Measurements from ENCODE around the gene GFAP. TPM values are rescaled to one million over a fixed set of nuclear protein-coding genes. Genes with fewer than 3 reads are reported as not detected.

GFAP gene
- total RNA-seq, 4 donors from 2014 or later, result 1.6 to 37.2 (median 7.3) TPM

DNA sequence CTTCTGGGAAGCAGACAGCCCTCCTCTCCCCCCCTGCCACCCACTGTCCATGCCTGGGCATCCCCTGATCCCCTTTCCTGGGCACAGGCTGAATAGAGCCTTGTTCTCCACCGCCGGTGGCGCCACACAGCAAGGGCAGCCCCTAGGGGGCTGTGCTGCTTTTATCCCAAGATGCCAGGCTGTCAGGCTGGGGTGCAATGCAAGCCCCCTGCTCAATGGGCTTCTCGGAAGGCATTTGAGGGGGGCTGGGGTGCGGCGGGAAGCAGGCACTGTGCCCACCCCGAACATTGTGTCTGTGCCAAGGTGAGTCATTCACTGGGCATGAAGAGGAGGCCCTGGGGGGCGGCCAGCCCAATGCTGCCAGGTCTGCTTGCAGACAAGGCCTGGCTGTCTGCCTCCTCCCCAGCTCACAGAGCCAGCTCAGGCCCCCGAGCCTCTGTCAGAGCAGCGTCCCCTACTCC, 1.5 kb upstream of the GFAP start:
- peaks cover 0 to 13% of the 10 kb centered on the region in 2 donors for H3K27me3 ChIP-seq
- H3K9me3 ChIP-seq, result no peaks in the 10 kb centered on the region
- 22 to 33% methylated on average over 6 to 10 of the region's 10 CpGs for WGBS, 2 donors
- no peak overlapping the region for H3K4me3 ChIP-seq
- H3K27ac ChIP-seq, result peak overlapping the region; percentile 32 to 83 (median 71)
- TF ChIP-seq POLR2A (IDR thresholded peaks at IDR 0.05), result no peak
- peak; percentile 18 to 73 for TF ChIP-seq EP300 (IDR thresholded peaks at IDR 0.05)
- peak in 1 of 5 experiments; percentile 14 for TF ChIP-seq CTCF (IDR thresholded peaks at IDR 0.05)
- no peaks in the 10 kb centered on the region for H3K36me3 ChIP-seq
- peaks cover 0 to 77% (median 28%) of the 10 kb centered on the region in 4 donors for H3K4me1 ChIP-seq
- no peak for DNase-seq (ENCODE audit: low spot score in 2 of 2)

DNA sequence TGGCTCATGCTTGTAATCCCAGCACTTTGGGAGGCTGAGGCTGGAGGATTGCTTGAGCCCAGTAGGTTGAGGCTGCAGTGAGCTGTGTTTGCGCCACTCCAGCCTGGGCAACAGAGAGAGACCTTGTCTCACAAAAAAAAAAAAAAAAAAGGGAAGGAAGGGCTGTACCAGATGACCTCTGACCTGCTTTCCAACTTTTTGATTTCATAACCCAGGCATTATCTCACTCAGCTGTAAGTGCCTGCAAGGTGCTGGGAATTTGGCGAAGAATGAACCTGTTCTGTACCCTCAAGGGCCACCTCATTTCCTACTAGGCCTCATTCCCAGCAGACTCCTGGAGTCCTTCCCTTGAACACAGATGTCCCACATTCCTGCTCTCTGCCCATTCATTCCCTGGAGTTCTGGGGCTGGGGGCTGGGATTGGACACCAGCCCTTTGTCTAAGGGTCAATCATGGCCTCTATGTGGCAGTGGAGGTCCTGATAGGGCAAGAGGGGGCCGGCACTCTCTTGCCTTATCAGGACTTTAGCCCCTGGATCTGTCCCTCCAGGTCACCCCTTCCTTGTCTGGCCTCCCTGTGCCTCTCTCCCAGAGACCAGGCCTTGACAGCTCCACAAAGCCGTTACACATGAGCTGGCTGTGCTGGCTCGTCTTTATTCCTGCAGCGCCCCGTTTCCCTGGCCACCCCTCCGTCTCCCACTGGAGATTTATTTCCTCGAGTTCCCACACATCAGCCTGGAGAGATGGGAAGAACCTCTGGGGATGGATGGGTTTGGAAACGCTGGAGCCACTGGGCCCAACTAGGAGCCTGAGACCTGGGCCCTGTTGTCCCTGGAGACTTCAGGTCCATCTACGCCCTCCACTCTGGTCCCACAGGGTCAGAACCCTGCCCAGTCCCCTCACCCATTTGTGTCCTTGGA, 821 bp upstream of the GFAP start:
- H3K27me3 ChIP-seq, result peaks cover 0 to 20% of the 10 kb centered on the region in 2 donors
- H3K4me1 ChIP-seq, result peaks cover 0 to 77% (median 34%) of the 10 kb centered on the region in 4 donors
- 47 to 61% methylated on average over 11 of the region's 11 CpGs for WGBS, 2 donors
- TF ChIP-seq CTCF (IDR thresholded peaks at IDR 0.05) (no peak), EP300 (IDR thresholded peaks at IDR 0.05) (no peak), POLR2A (IDR thresholded peaks at IDR 0.05) (no peak)
- no peaks in the 10 kb centered on the region for H3K9me3 ChIP-seq
- no peak overlapping the region for H3K4me3 ChIP-seq
- DNase-seq (ENCODE audit: low spot score in 2 of 2), result no peak
- no peaks in the 10 kb centered on the region for H3K36me3 ChIP-seq
- H3K27ac ChIP-seq, result peak overlapping the region; percentile 32 to 83 (median 71)

DNA sequence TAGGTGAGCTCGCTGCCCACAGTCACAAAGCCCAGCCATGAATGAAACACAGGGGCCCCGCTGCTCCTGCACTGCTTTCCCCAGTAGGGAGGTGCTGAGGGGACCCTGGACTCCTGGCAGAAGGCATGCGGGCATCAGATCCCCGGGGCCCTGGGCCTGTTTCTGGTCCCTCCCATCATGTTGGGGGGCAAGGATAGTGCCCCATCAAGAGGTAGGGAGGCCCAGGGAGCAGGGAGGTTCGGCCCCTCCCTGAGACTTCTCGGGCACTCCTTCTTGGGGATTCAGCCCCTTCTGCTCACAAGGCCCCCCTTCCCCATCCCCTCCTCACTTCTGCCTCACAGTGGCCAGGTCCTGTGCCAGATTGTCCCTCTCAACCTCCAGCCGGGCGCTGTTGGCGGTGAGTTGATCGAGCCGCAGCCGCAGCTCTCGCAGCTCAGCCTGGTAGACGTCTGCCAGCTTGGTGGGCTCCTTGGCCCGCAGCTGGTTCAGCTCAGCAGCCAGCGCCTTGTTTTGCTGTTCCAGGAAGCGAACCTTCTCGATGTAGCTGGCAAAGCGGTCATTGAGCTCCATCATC, 515 bp downstream of the GFAP start:
- no peak overlapping the region for H3K4me3 ChIP-seq
- TF ChIP-seq EP300 (IDR thresholded peaks at IDR 0.05), result no peak
- no peak for TF ChIP-seq CTCF (IDR thresholded peaks at IDR 0.05)
- no peak for TF ChIP-seq POLR2A (IDR thresholded peaks at IDR 0.05)
- peak overlapping the region in 3 of 4 donors; percentile 34 to 83 (median 76) for H3K27ac ChIP-seq
- no peak for DNase-seq (ENCODE audit: low spot score in 2 of 2)
- no peaks in the 10 kb centered on the region for H3K36me3 ChIP-seq
- H3K4me1 ChIP-seq, result peaks cover 0 to 66% (median 31%) of the 10 kb centered on the region in 4 donors
- WGBS, 2 donors, result 84 to 86% methylated on average over 10 to 15 of the region's 19 CpGs
- H3K27me3 ChIP-seq, result peaks cover 0 to 25% of the 10 kb centered on the region in 2 donors
- H3K9me3 ChIP-seq, result no peaks in the 10 kb centered on the region

DNA sequence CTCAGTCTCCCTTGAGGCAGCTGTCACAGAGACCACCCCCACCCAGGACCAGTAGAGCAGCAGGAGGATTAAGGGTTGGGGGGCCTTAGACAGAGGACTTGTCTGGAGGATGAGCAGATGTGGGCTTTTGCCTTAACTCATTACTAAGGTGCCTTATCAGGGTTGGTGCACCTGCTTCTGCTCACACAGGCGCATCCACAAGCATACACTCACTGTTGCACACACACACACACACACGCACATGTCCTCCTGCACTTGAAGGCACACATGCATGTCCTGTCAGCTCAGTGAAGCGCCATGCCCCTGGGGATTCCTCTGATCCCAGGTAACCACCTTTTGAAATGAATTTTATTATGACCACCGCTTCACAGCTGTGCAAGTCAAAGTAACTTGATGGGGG, 1.2 kb downstream of the GFAP start:
- no peaks in the 10 kb centered on the region for H3K9me3 ChIP-seq
- peaks cover 0 to 60% (median 27%) of the 10 kb centered on the region in 4 donors for H3K4me1 ChIP-seq
- no peak overlapping the region for H3K4me3 ChIP-seq
- TF ChIP-seq EP300 (IDR thresholded peaks at IDR 0.05), result no peak
- no peak for TF ChIP-seq CTCF (IDR thresholded peaks at IDR 0.05)
- no peak for TF ChIP-seq POLR2A (IDR thresholded peaks at IDR 0.05)
- H3K27ac ChIP-seq, result peak overlapping the region in 2 of 4 donors; percentile 40 to 76
- WGBS, 2 donors, result 80 to 86% methylated on average over 4 of the region's 4 CpGs
- H3K27me3 ChIP-seq, result peaks cover 0 to 25% of the 10 kb centered on the region in 2 donors
- H3K36me3 ChIP-seq, result no peaks in the 10 kb centered on the region
- no peak for DNase-seq (ENCODE audit: low spot score in 2 of 2)

DNA sequence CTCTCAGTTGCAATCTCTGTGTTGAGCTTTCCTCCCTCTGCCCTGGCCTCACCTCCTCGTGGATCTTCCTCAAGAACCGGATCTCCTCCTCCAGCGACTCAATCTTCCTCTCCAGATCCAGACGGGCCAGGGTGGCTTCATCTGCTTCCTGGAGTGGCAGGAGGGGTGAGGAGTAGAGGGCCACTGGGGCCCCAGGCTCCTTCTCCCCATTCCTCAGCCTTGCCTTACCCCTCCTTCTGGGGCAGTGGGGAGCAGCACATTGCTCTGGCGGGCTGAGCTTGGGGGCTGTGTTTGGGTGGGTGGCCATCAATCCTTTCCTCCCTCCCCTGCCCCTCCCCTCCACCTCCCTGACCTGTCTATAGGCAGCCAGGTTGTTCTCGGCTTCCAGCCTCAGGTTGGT, 1.6 kb downstream of the GFAP start:
- H3K4me1 ChIP-seq, result peaks cover 0 to 56% (median 26%) of the 10 kb centered on the region in 4 donors
- no peak overlapping the region for H3K4me3 ChIP-seq
- 53 to 54% methylated on average over 6 of the region's 6 CpGs for WGBS, 2 donors
- H3K36me3 ChIP-seq, result no peaks in the 10 kb centered on the region
- H3K27ac ChIP-seq, result peak overlapping the region in 2 of 4 donors; percentile 40 to 76
- peaks cover 0 to 25% of the 10 kb centered on the region in 2 donors for H3K27me3 ChIP-seq
- no peak for DNase-seq (ENCODE audit: low spot score in 2 of 2)
- TF ChIP-seq CTCF (IDR thresholded peaks at IDR 0.05), result no peak
- no peak for TF ChIP-seq POLR2A (IDR thresholded peaks at IDR 0.05)
- no peak for TF ChIP-seq EP300 (IDR thresholded peaks at IDR 0.05)
- no peaks in the 10 kb centered on the region for H3K9me3 ChIP-seq
